HG03097 (cell line): ENCODE data around the gene DNAJB14.
A peak's percentile ranks its signal among the peaks of the same experiment; 100 is the strongest.

Source experiments
- ATAC-seq: cut with Tn5 transposase; IDR thresholded peaks from one replicate; pipeline ENCODE4 v1.9.1; 2021; ENCODE audit not compliant: unreplicated experiment, low FRiP score

The DNAJB14 gene

DNA sequence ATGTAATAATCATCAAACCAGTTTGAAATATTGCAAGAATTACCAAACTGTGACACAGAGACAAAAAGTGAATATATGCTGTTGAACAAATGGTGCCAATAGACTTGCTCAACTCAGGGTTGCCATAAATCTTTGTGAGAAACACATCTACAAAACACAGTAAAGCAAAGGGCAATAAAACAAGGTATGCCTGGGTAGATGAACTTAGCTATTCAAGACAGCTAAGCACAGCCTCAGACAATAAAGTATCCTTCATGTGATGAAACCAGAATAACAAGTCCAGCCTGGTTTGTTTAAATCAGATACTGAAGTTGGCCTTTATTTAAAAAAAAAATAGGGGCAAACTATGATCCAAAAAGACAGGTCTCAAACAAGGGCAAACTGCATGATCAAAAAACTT, 71.3 kb downstream of the DNAJB14 start:
- no peak for ATAC-seq

- no peak for ATAC-seq
Observed at GRCh38 chr4:99872570-99872969, 73.8 kb downstream of the DNAJB14 start.

DNA sequence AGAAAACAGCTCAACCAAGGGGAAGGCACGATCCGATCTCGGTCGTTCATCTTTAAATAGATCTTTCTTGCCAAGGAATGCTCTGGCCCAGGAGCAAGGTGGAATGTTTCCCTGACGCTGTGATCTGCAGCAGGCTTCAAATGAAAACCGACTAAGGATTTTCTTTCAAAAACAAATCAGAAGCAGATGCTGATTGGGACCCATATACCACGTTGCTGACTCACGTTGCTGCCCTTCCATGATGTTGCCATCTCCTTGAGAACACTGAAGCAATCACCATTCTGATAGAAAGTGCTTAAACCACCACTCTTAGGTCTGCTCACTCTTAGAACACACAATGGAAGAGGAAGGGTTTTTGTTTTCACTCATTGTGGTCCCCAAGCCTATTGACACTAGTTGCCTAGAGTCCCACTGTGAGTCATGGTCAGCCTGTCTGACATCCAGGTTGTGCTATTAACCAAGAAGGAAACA, 78.3 kb downstream of the DNAJB14 start:
- no peak for ATAC-seq

GRCh38 chr4:99863804-99864203, 82.6 kb downstream of the DNAJB14 start:
- no peak for ATAC-seq

DNA sequence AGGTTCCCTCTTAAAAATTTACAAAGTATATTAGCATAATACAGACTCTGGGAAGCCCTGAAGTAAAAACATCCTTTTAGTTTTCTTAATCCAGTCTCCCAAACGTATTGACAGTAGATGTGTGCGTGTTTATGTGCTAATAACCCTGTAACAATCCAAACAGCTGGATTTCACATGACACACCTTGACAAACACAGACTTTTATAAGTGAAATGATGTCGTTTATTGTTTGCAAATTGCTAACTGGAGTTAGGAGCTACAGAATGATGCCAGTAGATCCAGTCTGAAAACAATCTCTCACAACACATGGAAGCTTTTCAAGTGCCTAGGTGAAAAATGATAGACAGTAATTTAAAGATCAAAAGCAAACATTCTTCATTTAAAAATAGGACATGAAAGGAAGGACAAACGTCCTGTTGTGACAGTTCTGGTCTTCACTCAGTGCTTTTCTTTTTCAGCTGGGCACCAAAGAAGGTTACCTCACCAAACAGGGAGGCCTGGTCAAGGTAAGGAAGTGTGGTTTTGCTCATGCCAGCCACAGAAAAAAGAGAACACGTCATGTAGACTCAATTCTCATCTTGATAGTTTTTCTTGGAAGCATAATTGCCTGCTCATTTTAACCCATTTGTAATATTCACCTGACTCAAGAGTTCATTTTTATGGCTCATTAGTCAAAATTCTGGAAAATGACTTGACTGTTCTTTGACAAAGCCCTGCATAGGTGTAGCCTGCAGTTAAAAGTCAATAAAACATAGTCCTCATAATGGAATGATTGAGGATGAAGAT, 85.1 kb downstream of the DNAJB14 start:
- ATAC-seq = peak; percentile 64

GRCh38 chr4:99860521-99860920, 85.9 kb downstream of the DNAJB14 start:
- no peak for ATAC-seq

GRCh38 chr4:99859618-99860017, 86.8 kb downstream of the DNAJB14 start:
- peak; percentile 58 for ATAC-seq

GRCh38 chr4:99857307-99857706, 89.1 kb downstream of the DNAJB14 start:
- no peak for ATAC-seq

- no peak for ATAC-seq
Observed at GRCh38 chr4:99856166-99856565, 90.3 kb downstream of the DNAJB14 start.

- peak; percentile 41 for ATAC-seq
Observed at GRCh38 chr4:99855678-99856077, 90.7 kb downstream of the DNAJB14 start.

- no peak for ATAC-seq
Observed at GRCh38 chr4:99853999-99854398, 92.4 kb downstream of the DNAJB14 start.

DNA sequence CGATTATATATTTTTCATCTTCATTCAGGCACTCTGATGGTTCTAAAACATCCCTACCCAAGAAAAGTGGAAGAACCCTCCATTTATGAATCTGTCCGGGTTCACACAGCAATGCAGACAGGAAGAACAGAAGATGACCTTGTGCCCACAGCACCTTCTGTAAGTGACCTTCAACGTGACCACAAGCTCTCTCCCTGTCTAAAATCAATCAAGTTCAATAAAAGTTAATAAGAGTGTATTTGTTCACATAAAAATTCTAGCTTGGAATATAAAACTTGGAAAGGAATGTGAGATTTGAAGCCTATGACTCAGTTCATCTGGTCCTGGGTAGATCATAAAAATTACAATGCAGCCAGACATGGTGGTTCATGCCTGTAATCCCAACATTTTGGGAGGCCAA, 93.2 kb downstream of the DNAJB14 start:
- no peak for ATAC-seq

GRCh38 chr4:99852199-99852749, 94.1 kb downstream of the DNAJB14 start:
- ATAC-seq = no peak

GRCh38 chr4:99848591-99849001, 97.8 kb downstream of the DNAJB14 start:
- ATAC-seq = peak; percentile 39

GRCh38 chr4:99847362-99847976, 98.9 kb downstream of the DNAJB14 start:
- ATAC-seq = peak; percentile 70

DNA sequence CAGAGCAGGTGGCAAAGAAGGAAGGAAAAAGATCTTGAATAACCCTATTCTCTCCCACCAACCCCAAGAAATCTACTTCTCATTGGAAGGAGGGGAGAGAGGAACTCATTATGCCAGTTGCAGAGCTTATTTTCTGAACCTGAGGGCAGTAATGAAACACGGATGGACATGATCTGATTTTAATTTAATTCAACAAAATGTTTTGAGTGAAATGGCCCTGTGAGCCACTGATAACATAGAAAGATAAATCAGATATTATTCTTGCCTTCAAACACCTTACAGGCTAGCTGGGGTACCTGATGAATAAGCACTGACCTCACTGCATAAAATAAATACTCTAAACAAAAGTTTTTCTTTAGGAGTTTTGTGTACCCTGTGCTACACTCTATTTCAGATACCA, 99.5 kb downstream of the DNAJB14 start:
- no peak for ATAC-seq
